A673 (cell line): ENCODE measurements around the gene GGN. TPM values are rescaled to one million over a fixed set of nuclear protein-coding genes. Genes with fewer than 3 reads are reported as not detected.

Experiments
- BruUV-seq: library from RNA; stranded (reverse); fragments of 400-500 nt; replicated peaks from 2 replicates; lab custom pipeline; 2021; lab: Mats Ljungman, UMichigan
- CTCF ChIA-PET: fragments of 300-600 bp; sonication (Branson Sonifier 250); formaldehyde crosslinking; loops from one replicate; lab custom pipeline; 2022; ENCODE audit warnings: antibody characterized with exemption; lab: Charles Lee
- POLR2A ChIA-PET: fragments of 300-600 bp; sonication (Branson Sonifier 250); formaldehyde crosslinking; loops from one replicate; lab custom pipeline; 2022; ENCODE audit warnings: antibody characterized with exemption; ENCODE audit not compliant: low non-redundant PET; lab: Charles Lee
- DNase-seq: peaks from one replicate; pipeline ENCODE4 v3.0.0-alpha.2; 2015; ENCODE audit warnings: low spot score
- H3K27ac ChIP-seq: fragments of 200-600 bp; sonication (generic); 2 replicates; pipeline ENCODE4 v1.5.1; 2016; ENCODE audit warnings: mixed run types, low read depth, mild to moderate bottlenecking, mixed read lengths, antibody characterized with exemption, low read length; ENCODE audit not compliant: poor library complexity, severe bottlenecking
- H3K27me3 ChIP-seq: fragments of 200-600 bp; sonication (generic); replicated peaks from 2 replicates; pipeline ENCODE4 v1.6.1; 2017; ENCODE audit warnings: mixed run types, low read depth, mild to moderate bottlenecking, mixed read lengths, antibody characterized with exemption, low read length; ENCODE audit not compliant: insufficient read depth, poor library complexity
- H3K36me3 ChIP-seq: fragments of 200-600 bp; sonication (generic); 2 replicates; pipeline ENCODE4 v1.6.1; 2016; ENCODE audit warnings: mixed run types, mild to moderate bottlenecking, mixed read lengths, antibody characterized with exemption, low read length; ENCODE audit not compliant: insufficient read depth, poor library complexity, severe bottlenecking
- H3K4me1 ChIP-seq: fragments of 200-600 bp; sonication (generic); 2 replicates; pipeline ENCODE4 v1.6.1; 2017; ENCODE audit warnings: mixed run types, mild to moderate bottlenecking, mixed read lengths, antibody characterized with exemption, low read length; ENCODE audit not compliant: insufficient read depth, poor library complexity, severe bottlenecking
- H3K4me3 ChIP-seq: fragments of 200-600 bp; sonication (generic); 2 replicates; pipeline ENCODE4 v1.5.1; 2016; ENCODE audit warnings: low read depth, mixed run types, mild to moderate bottlenecking, mixed read lengths, low read length; ENCODE audit not compliant: poor library complexity, severe bottlenecking
- H3K9me3 ChIP-seq: fragments of 200-600 bp; sonication (generic); 2 replicates; pipeline ENCODE4 v1.6.1; 2016; ENCODE audit warnings: mixed run types, low read depth, mild to moderate bottlenecking, mixed read lengths, antibody characterized with exemption, low read length; ENCODE audit not compliant: poor library complexity, severe bottlenecking
- EZH2 ChIP-seq: fragments of 200-600 bp; sonication (generic); IDR thresholded peaks from 2 replicates; pipeline ENCODE4 v1.6.1; 2017; ENCODE audit warnings: borderline replicate concordance, low read depth, mild to moderate bottlenecking, mixed read lengths, antibody characterized with exemption, low read length; ENCODE audit not compliant: poor library complexity, severe bottlenecking
- intact Hi-C: fragments of 100-400 bp; cut with micrococcal nuclease; formaldehyde crosslinking; loops from one replicate; pipeline ENCODE4 v1.10.0; 2022; ENCODE audit not compliant: unreplicated experiment
- total RNA-seq: library from RNA; stranded (reverse); gene quantifications from 2 replicates; pipeline ENCODE4 v1.2.3, GENCODE V29; 2021
- TF ChIP-seq, protein P1 (sequence below): fragments of 300-800, 200-600 bp; sonication (generic); conservative IDR thresholded peaks from 2 replicates; pipeline ENCODE4 v1.5.1; 2017; ENCODE audit warnings: low read depth, mild to moderate bottlenecking, antibody characterized with exemption, low read length, moderate library complexity, mixed read lengths

Gene GGN
- total RNA-seq, 1 experiment from 2014 or later, result 1.3 TPM

DNA sequence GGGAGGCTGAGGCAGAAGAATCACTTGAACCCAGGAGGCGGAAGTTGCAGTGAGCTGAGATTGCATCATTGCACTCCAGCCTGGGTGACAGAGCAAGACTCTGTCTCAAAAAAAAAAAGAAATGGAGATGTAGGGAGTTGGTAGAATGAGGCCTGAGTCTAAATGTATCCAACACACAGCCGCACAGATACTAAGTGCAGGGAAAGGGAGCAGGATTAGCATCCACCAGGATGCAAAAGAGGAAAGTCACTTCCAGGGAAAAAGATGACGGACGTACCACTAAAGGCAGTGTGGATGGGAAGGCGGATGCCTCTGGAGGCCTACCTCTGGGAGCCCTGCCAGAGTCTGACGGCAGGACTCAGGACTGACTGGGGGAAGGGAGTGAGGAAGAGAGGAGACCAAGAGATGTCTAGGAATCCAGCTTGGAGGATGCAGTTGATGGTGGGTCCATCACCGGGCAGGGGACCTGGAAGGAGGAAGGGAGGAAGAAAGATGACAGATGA, 21.8 kb upstream of the GGN start:
- no peaks in the 10 kb centered on the region for H3K27me3 ChIP-seq
- H3K27ac ChIP-seq, result no peak overlapping the region
- intact Hi-C loops, result loop anchor here (10.0 kb wide), 1 partner anchor 175 kb away; no protein-coding TSS in a partner anchor
- H3K4me3 ChIP-seq, result no peak overlapping the region
- ChIA-PET CTCF (no interaction called here), POLR2A (interaction anchor here (0.6 kb wide), 2 partner anchors 9 to 532 kb away, joined by 3 to 6 read pairs; no protein-coding TSS in a partner anchor)
- no peak for DNase-seq
- H3K4me1 ChIP-seq, result no peaks in the 10 kb centered on the region
- H3K9me3 ChIP-seq, result no peaks in the 10 kb centered on the region
- TF ChIP-seq, protein P1, sequence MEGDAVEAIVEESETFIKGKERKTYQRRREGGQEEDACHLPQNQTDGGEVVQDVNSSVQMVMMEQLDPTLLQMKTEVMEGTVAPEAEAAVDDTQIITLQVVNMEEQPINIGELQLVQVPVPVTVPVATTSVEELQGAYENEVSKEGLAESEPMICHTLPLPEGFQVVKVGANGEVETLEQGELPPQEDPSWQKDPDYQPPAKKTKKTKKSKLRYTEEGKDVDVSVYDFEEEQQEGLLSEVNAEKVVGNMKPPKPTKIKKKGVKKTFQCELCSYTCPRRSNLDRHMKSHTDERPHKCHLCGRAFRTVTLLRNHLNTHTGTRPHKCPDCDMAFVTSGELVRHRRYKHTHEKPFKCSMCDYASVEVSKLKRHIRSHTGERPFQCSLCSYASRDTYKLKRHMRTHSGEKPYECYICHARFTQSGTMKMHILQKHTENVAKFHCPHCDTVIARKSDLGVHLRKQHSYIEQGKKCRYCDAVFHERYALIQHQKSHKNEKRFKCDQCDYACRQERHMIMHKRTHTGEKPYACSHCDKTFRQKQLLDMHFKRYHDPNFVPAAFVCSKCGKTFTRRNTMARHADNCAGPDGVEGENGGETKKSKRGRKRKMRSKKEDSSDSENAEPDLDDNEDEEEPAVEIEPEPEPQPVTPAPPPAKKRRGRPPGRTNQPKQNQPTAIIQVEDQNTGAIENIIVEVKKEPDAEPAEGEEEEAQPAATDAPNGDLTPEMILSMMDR, result no peak
- no peak for TF ChIP-seq EZH2
- H3K36me3 ChIP-seq, result no peaks in the 10 kb centered on the region
- BruUV-seq, result no TSS peak

DNA sequence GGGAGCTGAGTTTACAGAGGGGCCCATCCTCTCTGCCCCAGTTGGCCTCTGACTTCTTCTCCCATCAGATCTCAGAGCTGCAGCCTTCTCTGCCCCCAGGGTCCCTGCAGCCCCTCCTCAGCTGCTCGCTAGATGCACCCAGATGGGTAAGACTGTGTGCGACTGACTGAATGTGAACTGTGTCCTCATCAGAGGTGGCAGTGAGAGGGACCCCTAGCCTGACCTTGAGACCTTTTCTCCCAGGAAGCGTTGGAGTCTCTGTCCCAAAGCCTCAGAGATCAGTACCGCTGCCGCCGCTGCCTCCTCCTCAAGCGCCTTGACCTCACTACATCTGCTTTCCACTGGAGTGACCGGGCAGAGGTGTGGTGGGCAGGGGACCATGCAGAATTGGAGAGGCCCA, 17.4 kb upstream of the GGN start:
- intact Hi-C loops, result loop anchor here (10.0 kb wide), 1 partner anchor 170 kb away; no protein-coding TSS in a partner anchor
- Histone ChIP-seq H3K4me3 (no peak overlapping the region), H3K27me3 (no peaks in the 10 kb centered on the region), H3K4me1 (no peaks in the 10 kb centered on the region), H3K9me3 (no peaks in the 10 kb centered on the region), H3K27ac (no peak overlapping the region), H3K36me3 (no peaks in the 10 kb centered on the region)
- CTCF ChIA-PET, result no interaction called here
- TF ChIP-seq, protein P1, result no peak
- TF ChIP-seq EZH2, result no peak
- POLR2A ChIA-PET, result no interaction called here
- DNase-seq, result no peak
- no TSS peak for BruUV-seq

DNA sequence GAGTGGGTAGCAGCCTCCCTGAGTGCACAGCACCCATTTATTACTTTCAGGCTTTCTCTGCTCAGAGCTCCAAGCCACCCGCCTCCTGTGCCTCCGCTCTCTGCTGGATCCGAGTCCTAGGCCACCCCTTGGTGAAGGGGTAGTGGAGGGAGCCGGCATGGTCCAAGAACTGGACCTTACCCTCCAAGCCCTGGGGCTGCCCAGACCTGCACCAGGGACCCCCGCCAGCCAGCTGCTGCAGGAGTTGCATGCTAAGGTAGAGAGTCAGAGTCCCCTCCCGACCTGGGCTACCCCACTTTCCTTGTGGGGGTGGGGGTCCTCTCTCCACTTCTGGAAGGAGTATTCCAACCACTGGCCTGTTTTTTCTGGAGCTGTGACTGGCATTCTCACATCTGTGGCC, 17.0 kb upstream of the GGN start:
- no peaks in the 10 kb centered on the region for H3K36me3 ChIP-seq
- CTCF ChIA-PET, result no interaction called here
- no peaks in the 10 kb centered on the region for H3K9me3 ChIP-seq
- no peak overlapping the region for H3K27ac ChIP-seq
- no peaks in the 10 kb centered on the region for H3K27me3 ChIP-seq
- no peaks in the 10 kb centered on the region for H3K4me1 ChIP-seq
- H3K4me3 ChIP-seq, result no peak overlapping the region
- POLR2A ChIA-PET, result no interaction called here
- no TSS peak for BruUV-seq
- intact Hi-C loops, result loop anchor here (10.0 kb wide), 1 partner anchor 170 kb away; no protein-coding TSS in a partner anchor
- no peak for DNase-seq
- TF ChIP-seq, protein P1, result no peak
- TF ChIP-seq EZH2, result no peak
